K562 (cell line): ENCODE data around the gene ABAT. TPM values are rescaled to one million over a fixed set of nuclear protein-coding genes. Genes with fewer than 3 reads are reported as not detected.

Source experiments
- ATAC-seq: fragments of 200-7000 bp; cut with Tn5 transposase; 3 replicates; pipeline ENCODE4 v1.9.1; 2020; ENCODE audit warnings: moderate library complexity
- BruUV-seq: library from RNA; stranded (reverse); fragments of 400-500 nt; replicated peaks from 2 replicates; lab custom pipeline; 2021; lab: Mats Ljungman, UMichigan
- CTCF ChIA-PET: fragments of 300-600 bp; formaldehyde crosslinking; extraction: SDS; loops from one replicate; lab custom pipeline; 2021; ENCODE audit warnings: low intra/inter-chr PET ratio; lab: Yijun Ruan, JAX
- POLR2A ChIA-PET: fragments of 300-600, 350-650 bp; sonication (Branson Sonifier 250); formaldehyde crosslinking; extraction: SDS; loops from one replicate; lab custom pipeline; 2021; ENCODE audit warnings: antibody characterized with exemption, inconsistent platforms; lab: Yijun Ruan, JAX
- DNase-seq, 4 experiments: peaks; one replicate each; pipeline versions ENCODE4 v3.0.0 to v3.0.0-alpha.2; 2011 to 2018; ENCODE audit warnings: low spot score in 3 of 4, mixed read lengths in 3 of 4; ENCODE audit errors: extremely low read depth in 1 of 4
- FAIRE-seq: peaks from 2 replicates; lab custom pipeline; 2011; peaks lifted over from hg19 to GRCh38; lab: Jason Lieb, UNC
- H2AFZ ChIP-seq: 2 replicates; pipeline ENCODE4 v1.6.0; 2011; ENCODE audit warnings: low read depth, low read length, control low read depth, inconsistent platforms
- H3K27ac ChIP-seq: fragments of 200-600 bp; 3 replicates; pipeline ENCODE4 v1.8.0; 2011; ENCODE audit warnings: low read depth, mild to moderate bottlenecking, control low read depth, inconsistent platforms, low read length, moderate library complexity, mixed read lengths; ENCODE audit errors: extremely low read depth
- H3K27me3 ChIP-seq, 2 experiments: fragments of 300-600 bp in 1 of 2; 2 replicates in 1 of 2; 3 replicates in 1 of 2; pipeline versions ENCODE4 v1.6.0 to v1.8.0; 2011; ENCODE audit warnings: inconsistent platforms in 2 of 2, low read length in 2 of 2, mild to moderate bottlenecking in 1 of 2, mixed read lengths in 1 of 2, moderate library complexity in 1 of 2; ENCODE audit not compliant: control insufficient read depth in 2 of 2, insufficient read depth in 2 of 2
- H3K36me3 ChIP-seq: fragments of 300-600 bp; 3 replicates; pipeline ENCODE4 v1.8.0; 2011; ENCODE audit warnings: mild to moderate bottlenecking, low read length, inconsistent platforms; ENCODE audit not compliant: control insufficient read depth, insufficient read depth
- H3K4me1 ChIP-seq, 2 experiments: fragments of 200-600 bp in 1 of 2; replicated peaks in 1 of 2; 2 replicates in 1 of 2; 3 replicates in 1 of 2; pipeline versions ENCODE4 v1.5.1 to v1.8.0; 2011; ENCODE audit warnings: inconsistent platforms in 2 of 2, low read length in 2 of 2, mild to moderate bottlenecking in 1 of 2, mixed read lengths in 1 of 2, moderate library complexity in 1 of 2; ENCODE audit not compliant: control insufficient read depth in 2 of 2, insufficient read depth in 2 of 2
- H3K4me2 ChIP-seq: 2 replicates; pipeline ENCODE4 v1.6.1; 2011; ENCODE audit warnings: low read length, control low read depth, inconsistent platforms, mixed read lengths; ENCODE audit not compliant: insufficient read depth
- H3K4me3 ChIP-seq: fragments of 200-600 bp; sonication (generic), shearing (Covaris generic); 2 replicates; pipeline ENCODE4 v1.5.1; 2016; ENCODE audit warnings: control low read depth, inconsistent platforms
- H3K79me2 ChIP-seq: fragments of 200-600 bp; 3 replicates; pipeline ENCODE4 v1.8.0; 2011; ENCODE audit warnings: low read length, inconsistent platforms; ENCODE audit not compliant: control insufficient read depth, insufficient read depth
- H3K9ac ChIP-seq, 2 experiments: 2 replicates each; pipeline versions ENCODE4 v1.6.0 to v1.6.1; 2011; ENCODE audit warnings: low read depth in 2 of 2, low read length in 2 of 2, control low read depth in 1 of 2, inconsistent platforms in 1 of 2, mild to moderate bottlenecking in 1 of 2, mixed read lengths in 1 of 2; ENCODE audit not compliant: insufficient read depth in 1 of 2
- H3K9me1 ChIP-seq: one replicate; pipeline ENCODE4 v1.6.0; 2011; ENCODE audit warnings: inconsistent platforms, mild to moderate bottlenecking, low read length, moderate library complexity; ENCODE audit not compliant: control insufficient read depth, insufficient read depth
- H3K9me3 ChIP-seq: replicated peaks from 2 replicates; pipeline ENCODE4 v1.5.1; 2011; ENCODE audit warnings: low read depth, low read length, inconsistent platforms; ENCODE audit not compliant: control insufficient read depth, insufficient read depth
- H4K20me1 ChIP-seq: replicated peaks from 2 replicates; pipeline ENCODE4 v1.6.1; 2011; ENCODE audit warnings: low read length, inconsistent platforms, mixed read lengths; ENCODE audit not compliant: control insufficient read depth, insufficient read depth
- E2F3 ChIP-seq: fragments of 250-450 bp; sonication (Bioruptor Pico); IDR thresholded peaks from 2 replicates; pipeline ENCODE4 v1.4.0; 2020; ENCODE audit warnings: mild to moderate bottlenecking
- E2F5 ChIP-seq: sonication (generic); formaldehyde crosslinking; IDR thresholded peaks from 2 replicates; pipeline ENCODE4 v1.8.0; 2022; ENCODE audit warnings: mild to moderate bottlenecking, missing genetic modification reagents
- GTF2F1 ChIP-seq: IDR thresholded peaks from 2 replicates; pipeline ENCODE4 v1.6.1; 2011; ENCODE audit warnings: low read depth, low read length, improper control_type of control experiment
- HDAC1 ChIP-seq, 2 experiments: fragments of 450-650 bp; IDR thresholded peaks; 2 replicates each; pipeline ENCODE4 v1.6.1; 2016 to 2017; ENCODE audit warnings: inconsistent platforms in 1 of 2, mild to moderate bottlenecking in 1 of 2, moderate library complexity in 1 of 2
- HDAC3 ChIP-seq: fragments of 450-650 bp; IDR thresholded peaks from 2 replicates; pipeline ENCODE4 v1.6.1; 2018; ENCODE audit warnings: borderline replicate concordance, mild to moderate bottlenecking, moderate library complexity; ENCODE audit not compliant: partially characterized antibody
- IRF1 ChIP-seq: sonication (generic); formaldehyde crosslinking; IDR thresholded peaks from 2 replicates; pipeline ENCODE4 v1.8.0; 2022; ENCODE audit warnings: missing genetic modification reagents, mild to moderate bottlenecking, borderline replicate concordance
- L3MBTL2 ChIP-seq: fragments of 450-650 bp; IDR thresholded peaks from 2 replicates; pipeline ENCODE4 v1.6.1; 2016; ENCODE audit warnings: mild to moderate bottlenecking, moderate library complexity
- MAFF ChIP-seq: IDR thresholded peaks from 2 replicates; pipeline ENCODE4 v1.6.1; 2012; ENCODE audit warnings: low read length, improper control_type of control experiment
- NR3C1 ChIP-seq: sonication (generic); formaldehyde crosslinking; IDR thresholded peaks from 2 replicates; pipeline ENCODE4 v1.8.1; 2022; ENCODE audit warnings: missing genetic modification reagents
- RFX1 ChIP-seq: fragments of 450-650 bp; IDR thresholded peaks from 2 replicates; pipeline ENCODE4 v1.6.1; 2016; ENCODE audit warnings: mild to moderate bottlenecking, moderate library complexity
- RUNX1 ChIP-seq: sonication (generic); IDR thresholded peaks from 2 replicates; pipeline ENCODE4 v1.6.1; 2016; ENCODE audit warnings: antibody characterized with exemption, low read depth
- SMAD4 ChIP-seq: fragments of 250-450 bp; sonication (Bioruptor Pico); conservative IDR thresholded peaks from 2 replicates; pipeline ENCODE4 v1.8.0; 2021; ENCODE audit warnings: inconsistent platforms, mild to moderate bottlenecking, moderate library complexity
- SP2 ChIP-seq: IDR thresholded peaks from 2 replicates; pipeline ENCODE4 v1.6.1; 2011; ENCODE audit warnings: mild to moderate bottlenecking, low read depth, low read length, moderate library complexity; ENCODE audit not compliant: poor library complexity, severe bottlenecking; ENCODE audit errors: extremely low read depth
- ZNF134 ChIP-seq: fragments of 250-450 bp; sonication (Bioruptor Pico); conservative IDR thresholded peaks from 2 replicates; pipeline ENCODE4 v1.4.0; 2020
- ZNF830 ChIP-seq: fragments of 250-450 bp; sonication (Bioruptor Pico); IDR thresholded peaks from 2 replicates; pipeline ENCODE4 v1.5.0; 2021; ENCODE audit warnings: mild to moderate bottlenecking
- WGBS: fragments of 100-300 bp; shearing (Covaris generic); methylation state at CpG from one replicate; pipeline ENCODE4 v1.1.6; 2016; ENCODE audit warnings: low coverage, mixed read lengths; ENCODE audit not compliant: insufficient coverage; ENCODE audit errors: missing lambda C conversion rate; 5-methylcytosine and 5-hydroxymethylcytosine counted together
- in situ Hi-C: fragments of 300-500 bp; cut with MboI; formaldehyde crosslinking; loops from 4 replicates; pipeline ENCODE4 v1.15.0; 2018; ENCODE audit warnings: inconsistent platforms, mixed read lengths
- intact Hi-C: fragments of 100-400 bp; cut with micrococcal nuclease; formaldehyde crosslinking; loops from 2 replicates; pipeline ENCODE4 v1.14.2; 2022
- polyA plus RNA-seq, 8 experiments: library from polyadenylated mRNA; depleted of rRNA in 4 of 8; stranded (reverse) in 5 of 8; unstranded in 3 of 8; fragments of >200 nt; fragmentation: Nextera tagmentation in 2 of 8; fragmentation: Illumina TruSeq in 1 of 8; extraction: Ambion mirVana in 2 of 8; extraction: Trizol in 1 of 8; gene quantifications; 2 replicates each; pipeline versions ENCODE4 v1.2.1 to v1.2.3, GENCODE V29; 2011 to 2014; ENCODE audit warnings: inconsistent platforms in 1 of 8, missing spikeins in 1 of 8
- total RNA-seq, 7 experiments: library from RNA; depleted of rRNA in 6 of 7; stranded (reverse); fragments of >200 nt in 6 of 7; fragmentation: Illumina TruSeq in 2 of 7; extraction: Trizol in 2 of 7; gene quantifications; 2 replicates each; pipeline versions ENCODE4 v1.2.1 to v1.2.3, GENCODE V29; 2011 to 2021; ENCODE audit warnings: low replicate concordance in 1 of 7
- TF ChIP-seq, protein P1 (sequence below), 3 experiments: fragments of 200-800 bp in 1 of 3; sonication (Bioruptor generic) in 1 of 3; sonication (generic) in 1 of 3; formaldehyde crosslinking in 1 of 3; IDR thresholded peaks; 2 replicates each; pipeline versions ENCODE4 v1.6.1 to v1.8.0; 2016 to 2022; ENCODE audit warnings: mild to moderate bottlenecking in 2 of 3, missing compliant biosample characterization in 2 of 3, missing genetic modification characterization in 2 of 3, missing genetic modification reagents in 1 of 3
- TF ChIP-seq, protein P2 (sequence below): fragments of 450-650 bp; formaldehyde crosslinking; IDR thresholded peaks from 2 replicates; pipeline ENCODE4 v1.4.0; 2022; ENCODE audit warnings: missing genetic modification characterization

The ABAT gene
- total and polyA plus RNA-seq, 9 of the 15 experiments (the other 6 are each of a cell fraction or from before 2014, with no cell fraction given) = 0.01 to 0.49 (median 0.10) TPM

DNA sequence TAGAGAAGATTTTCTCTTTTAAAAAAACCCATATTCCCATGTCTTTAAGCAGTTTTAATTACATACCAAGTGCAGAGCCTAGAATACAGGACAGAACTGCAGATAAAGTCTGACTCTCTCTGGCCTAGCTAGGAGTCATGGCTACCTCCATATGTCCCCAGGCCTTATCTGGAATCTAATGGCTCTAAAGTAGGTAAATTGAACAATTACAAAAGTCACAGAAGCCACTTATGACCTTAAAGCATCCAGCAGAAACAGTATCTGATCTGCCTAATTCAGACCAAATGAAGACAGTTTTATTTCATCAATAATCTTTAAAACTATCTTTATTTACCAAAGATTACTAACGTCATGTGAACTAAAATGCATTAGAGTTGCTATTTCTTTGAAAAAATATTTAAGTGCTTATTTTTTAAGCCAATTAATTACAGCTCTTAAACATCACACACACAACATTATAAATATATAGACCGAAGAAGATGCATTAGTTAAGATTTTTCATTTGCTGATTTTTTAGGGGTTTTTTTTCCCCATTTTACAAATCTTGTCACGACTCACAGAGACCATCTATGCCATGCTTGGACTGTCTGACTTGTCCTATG is 152.0 kb downstream of the ABAT start (continued):
- TF ChIP-seq NR3C1 = no peak
- TF ChIP-seq, all 486 proteins: peak for 0

GRCh38 chr16:8828541-8829165 is 154.2 kb downstream of the ABAT start:
- no peak for DNase-seq
- H3K27ac ChIP-seq = no peak overlapping the region
- 96% methylated on average over 6 of the region's 8 CpGs for WGBS
- no peaks in the 10 kb centered on the region for H3K9me3 ChIP-seq
- no peak overlapping the region for H3K4me2 ChIP-seq
- no peak overlapping the region for H2AFZ ChIP-seq
- intact Hi-C loops (no loop called here), in situ Hi-C loops (no loop called here)
- CTCF ChIA-PET = no interaction called here
- H3K27me3 ChIP-seq = no peaks in the 10 kb centered on the region
- peaks cover 69% of the 10 kb centered on the region for H3K36me3 ChIP-seq
- no peaks in the 10 kb centered on the region for H3K79me2 ChIP-seq
- peaks cover 0 to 4% of the 10 kb centered on the region in 2 experiments; a peak in 2 of 5 replicates for H3K4me1 ChIP-seq
- no peak overlapping the region for H3K4me3 ChIP-seq
- H3K9me1 ChIP-seq = no peaks in the 10 kb centered on the region
- ATAC-seq = no peak
- H4K20me1 ChIP-seq = no peaks in the 10 kb centered on the region
- H3K9ac ChIP-seq = no peak overlapping the region
- no peak for FAIRE-seq
- no TSS peak for BruUV-seq
- POLR2A ChIA-PET = interaction anchor here (0.6 to 1.4 kb wide), 6 partner anchors 12 to 166 kb away, joined by 3 to 4 read pairs (median 3); partner anchors contain the start of gene ABAT
- TF ChIP-seq IRF1 (no peak), E2F5 (CRISPR knock-in tag) (no peak), HDAC1 (IDR thresholded peaks at IDR 0.05) (no peak), ZNF830 (CRISPR knock-in tag) (no peak), E2F3 (CRISPR knock-in tag) (no peak), L3MBTL2 (no peak), RFX1 (no peak), MAFF (no peak), SP2 (no peak), GTF2F1 (no peak), ZNF134 (CRISPR knock-in tag) (no peak), SMAD4 (CRISPR knock-in tag) (no peak), HDAC3 (no peak), RUNX1 (no peak)
- TF ChIP-seq, protein P1, sequence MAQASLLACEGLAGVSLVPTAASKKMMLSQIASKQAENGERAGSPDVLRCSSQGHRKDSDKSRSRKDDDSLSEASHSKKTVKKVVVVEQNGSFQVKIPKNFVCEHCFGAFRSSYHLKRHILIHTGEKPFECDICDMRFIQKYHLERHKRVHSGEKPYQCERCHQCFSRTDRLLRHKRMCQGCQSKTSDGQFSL (CRISPR knock-in tag; IDR thresholded peaks at IDR 0.05) = no peak
- TF ChIP-seq, protein P1 (tag; IDR thresholded peaks at IDR 0.05) = no peak
- TF ChIP-seq, protein P2, sequence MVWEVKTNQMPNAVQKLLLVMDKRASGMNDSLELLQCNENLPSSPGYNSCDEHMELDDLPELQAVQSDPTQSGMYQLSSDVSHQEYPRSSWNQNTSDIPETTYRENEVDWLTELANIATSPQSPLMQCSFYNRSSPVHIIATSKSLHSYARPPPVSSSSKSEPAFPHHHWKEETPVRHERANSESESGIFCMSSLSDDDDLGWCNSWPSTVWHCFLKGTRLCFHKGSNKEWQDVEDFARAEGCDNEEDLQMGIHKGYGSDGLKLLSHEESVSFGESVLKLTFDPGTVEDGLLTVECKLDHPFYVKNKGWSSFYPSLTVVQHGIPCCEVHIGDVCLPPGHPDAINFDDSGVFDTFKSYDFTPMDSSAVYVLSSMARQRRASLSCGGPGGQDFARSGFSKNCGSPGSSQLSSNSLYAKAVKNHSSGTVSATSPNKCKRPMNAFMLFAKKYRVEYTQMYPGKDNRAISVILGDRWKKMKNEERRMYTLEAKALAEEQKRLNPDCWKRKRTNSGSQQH = no peak
